GM18909 (cell line): ENCODE measurements around the gene POF1B.
A peak's percentile ranks its signal among the peaks of the same experiment; 100 is the strongest.
"Not testable (repeated sequence)": the region's sequence is repeated elsewhere in the genome, so short reads cannot be mapped to it uniquely, and the experiment has no call there.

ENCODE experiments used
- ATAC-seq: cut with Tn5 transposase; IDR thresholded peaks from one replicate; pipeline ENCODE4 v1.9.1; 2021; ENCODE audit warnings: mild to moderate bottlenecking; ENCODE audit not compliant: unreplicated experiment, poor library complexity

POF1B gene

GRCh38 chrX:85379174-85379907, at the start of gene POF1B:
POF1B (minus strand) TSS chrX:85379665; CDS start chrX:85379454, 211 bp downstream.
- no peak for ATAC-seq

GRCh38 chrX:85429066-85429465, 49.6 kb upstream of the POF1B start:
- no peak for ATAC-seq

GRCh38 chrX:85419293-85419692, 39.8 kb upstream of the POF1B start:
- ATAC-seq = no peak

- no peak for ATAC-seq
Observed at GRCh38 chrX:85391878-85392238, 12.4 kb upstream of the POF1B start.

- ATAC-seq = no peak
Observed at GRCh38 chrX:85391185-85391877, 11.9 kb upstream of the POF1B start.

GRCh38 chrX:85381602-85382001, 2.1 kb upstream of the POF1B start:
- ATAC-seq = no peak

GRCh38 chrX:85378461-85378860, 1.0 kb downstream of the POF1B start:
- ATAC-seq = no peak

- ATAC-seq = no peak
Observed at GRCh38 chrX:85375333-85375738, 4.1 kb downstream of the POF1B start.

GRCh38 chrX:85365370-85365995, 14.0 kb downstream of the POF1B start:
- no peak for ATAC-seq

- no peak for ATAC-seq
Observed at GRCh38 chrX:85359051-85359450, 20.4 kb downstream of the POF1B start.

- ATAC-seq = no peak
Observed at GRCh38 chrX:85345523-85345922, 33.9 kb downstream of the POF1B start.

GRCh38 chrX:85327060-85327333, 52.5 kb downstream of the POF1B start:
- no peak for ATAC-seq

- ATAC-seq = no peak
Observed at GRCh38 chrX:85326234-85327059, 53.0 kb downstream of the POF1B start.

GRCh38 chrX:85311348-85311747, 68.1 kb downstream of the POF1B start:
- not testable (repeated sequence) for ATAC-seq

GRCh38 chrX:85309717-85310116, 69.7 kb downstream of the POF1B start:
- ATAC-seq = no peak

GRCh38 chrX:85303544-85303943, 75.9 kb downstream of the POF1B start:
- peak; percentile 72 for ATAC-seq

GRCh38 chrX:85288992-85289723, 90.3 kb downstream of the POF1B start:
- no peak for ATAC-seq

- ATAC-seq = not testable (repeated sequence)
Observed at GRCh38 chrX:85285286-85285685, 94.2 kb downstream of the POF1B start.

- peak; percentile 48 for ATAC-seq
Observed at GRCh38 chrX:85244450-85245211, 134.8 kb downstream of the POF1B start.
